Measurements from ENCODE around the gene SWT1. TPM values are rescaled to one million over a fixed set of nuclear protein-coding genes. Genes with fewer than 3 reads are reported as not detected.
"Not testable (repeated sequence)": the region's sequence is repeated elsewhere in the genome, so short reads cannot be mapped to it uniquely, and the experiment has no call there.

Gene SWT1
- total RNA-seq, 1 experiment from 2014 or later: 2.7 TPM

GRCh38 chr1:185317886-185318310, 160.9 kb downstream of the SWT1 start:
- POLR2A ChIA-PET: interaction anchor here (0.7 kb wide), 2 partner anchors 339 to 354 kb away, joined by 3 to 4 read pairs; no protein-coding TSS in a partner anchor

GRCh38 chr1:185318431-185319138, 161.6 kb downstream of the SWT1 start:
- no peaks in the 10 kb centered on the region for H3K9me3 Mint-ChIP-seq (ENCODE audit: unreplicated experiment)
- Histone ChIP-seq H3K4me3 (ENCODE audit: low read depth, low read length) (peak overlapping the region; percentile 66), H3K4me1 (peaks cover 20% of the 10 kb centered on the region; the same call in 1 of the 2 replicates), H3K36me3 (ENCODE audit: control insufficient read depth, insufficient read depth, low read length) (no peaks in the 10 kb centered on the region), H3K27me3 (replicated peaks; ENCODE audit: control insufficient read depth, insufficient read depth, low read length) (no peaks in the 10 kb centered on the region), H3K9me3 (no peaks in the 10 kb centered on the region)
- POLR2A ChIA-PET: interaction anchor here (0.7 kb wide), 1 partner anchor 353 kb away, joined by 4 read pairs; no protein-coding TSS in a partner anchor
- no TSS peak for BruUV-seq (replicated peaks)
- H3K36me3 Mint-ChIP-seq (ENCODE audit: insufficient read depth, unreplicated experiment): peaks cover 25% of the 10 kb centered on the region
- no peak for DNase-seq
- intact Hi-C loops (cut with micrococcal nuclease; ENCODE audit: unreplicated experiment): loop anchor here (1.0 to 10.0 kb wide), 3 partner anchors 84 to 242 kb away; no protein-coding TSS in a partner anchor
- CTCF ChIA-PET: interaction anchor here (1.0 to 2.4 kb wide), 5 partner anchors 224 to 362 kb away, joined by 3 to 16 read pairs (median 8); no protein-coding TSS in a partner anchor
- H3K27ac Mint-ChIP-seq (ENCODE audit: unreplicated experiment): peak overlapping the region; percentile 98
- peak overlapping the region; percentile 93 for H3K4me3 Mint-ChIP-seq (ENCODE audit: unreplicated experiment)
- H3K27me3 Mint-ChIP-seq (ENCODE audit: insufficient read depth, unreplicated experiment): no peaks in the 10 kb centered on the region
- no peak for TF ChIP-seq CTCF (IDR thresholded peaks at IDR 0.05; ENCODE audit: insufficient read depth in 1 of 2, low read depth in 1 of 2, low read length in 1 of 2, severe bottlenecking in 1 of 2, unreplicated experiment in 1 of 2)
- peaks cover 10% of the 10 kb centered on the region for H3K4me1 Mint-ChIP-seq (ENCODE audit: low read depth, unreplicated experiment)

More at GRCh38 chr1:185317886-185318310, 160.9 kb downstream of the SWT1 start:
- H3K36me3 ChIP-seq (ENCODE audit: control insufficient read depth, insufficient read depth, low read length): no peaks in the 10 kb centered on the region
- Mint-ChIP-seq H3K4me3 (ENCODE audit: unreplicated experiment) (peak overlapping the region; percentile 93), H3K9me3 (ENCODE audit: unreplicated experiment) (no peaks in the 10 kb centered on the region), H3K36me3 (ENCODE audit: insufficient read depth, unreplicated experiment) (peaks cover 25% of the 10 kb centered on the region), H3K27me3 (ENCODE audit: insufficient read depth, unreplicated experiment) (no peaks in the 10 kb centered on the region), H3K4me1 (ENCODE audit: low read depth, unreplicated experiment) (peaks cover 10% of the 10 kb centered on the region), H3K27ac (ENCODE audit: unreplicated experiment) (peak overlapping the region; percentile 98)
- peak overlapping the region; percentile 66 for H3K4me3 ChIP-seq (ENCODE audit: low read depth, low read length)
- TF ChIP-seq CTCF (IDR thresholded peaks at IDR 0.05; ENCODE audit: insufficient read depth in 1 of 2, low read depth in 1 of 2, low read length in 1 of 2, severe bottlenecking in 1 of 2, unreplicated experiment in 1 of 2): no peak
- peak; percentile 63 to 64 for DNase-seq
- peaks cover 21% of the 10 kb centered on the region; the same call in 1 of the 2 replicates for H3K4me1 ChIP-seq
- BruUV-seq (replicated peaks): TSS peak; percentile 89
- CTCF ChIA-PET: interaction anchor here (1.3 to 2.4 kb wide), 8 partner anchors 24 to 362 kb away, joined by 3 to 17 read pairs (median 11); no protein-coding TSS in a partner anchor
- H3K9me3 ChIP-seq: no peaks in the 10 kb centered on the region
- intact Hi-C loops (cut with micrococcal nuclease; ENCODE audit: unreplicated experiment): loop anchor here (1.0 to 10.0 kb wide), 9 partner anchors 84 to 363 kb away; partner anchors contain the start of genes SWT1 and TRMT1L
- no peaks in the 10 kb centered on the region for H3K27me3 ChIP-seq (replicated peaks; ENCODE audit: control insufficient read depth, insufficient read depth, low read length)

GRCh38 chr1:185319139-185319475, 162.1 kb downstream of the SWT1 start:
- POLR2A ChIA-PET: no interaction called here
- intact Hi-C loops (cut with micrococcal nuclease; ENCODE audit: unreplicated experiment): loop anchor here (5.0 to 10.0 kb wide), 2 partner anchors 83 to 114 kb away; no protein-coding TSS in a partner anchor
- no peaks in the 10 kb centered on the region for H3K9me3 ChIP-seq
- Mint-ChIP-seq H3K27me3 (ENCODE audit: insufficient read depth, unreplicated experiment) (no peaks in the 10 kb centered on the region), H3K9me3 (ENCODE audit: unreplicated experiment) (no peaks in the 10 kb centered on the region), H3K4me3 (ENCODE audit: unreplicated experiment) (peak overlapping the region; percentile 93), H3K27ac (ENCODE audit: unreplicated experiment) (no peak overlapping the region), H3K4me1 (ENCODE audit: low read depth, unreplicated experiment) (peaks cover 9% of the 10 kb centered on the region), H3K36me3 (ENCODE audit: insufficient read depth, unreplicated experiment) (peaks cover 25% of the 10 kb centered on the region)
- CTCF ChIA-PET: interaction anchor here (1.0 kb wide), 1 partner anchor 362 kb away, joined by 3 read pairs; no protein-coding TSS in a partner anchor
- no peak overlapping the region for H3K4me3 ChIP-seq (ENCODE audit: low read depth, low read length)
- DNase-seq: no peak
- TF ChIP-seq CTCF (IDR thresholded peaks at IDR 0.05; ENCODE audit: insufficient read depth in 1 of 2, low read depth in 1 of 2, low read length in 1 of 2, severe bottlenecking in 1 of 2, unreplicated experiment in 1 of 2): no peak
- H3K4me1 ChIP-seq: peaks cover 15% of the 10 kb centered on the region; the same call in 1 of the 2 replicates
- H3K27me3 ChIP-seq (replicated peaks; ENCODE audit: control insufficient read depth, insufficient read depth, low read length): no peaks in the 10 kb centered on the region
- no peaks in the 10 kb centered on the region for H3K36me3 ChIP-seq (ENCODE audit: control insufficient read depth, insufficient read depth, low read length)
- no TSS peak for BruUV-seq (replicated peaks)

- H3K27ac Mint-ChIP-seq (ENCODE audit: unreplicated experiment); H3K36me3 ChIP-seq (ENCODE audit: control insufficient read depth, insufficient read depth, low read length); BruUV-seq (replicated peaks); H3K4me3 Mint-ChIP-seq (ENCODE audit: unreplicated experiment); CTCF ChIA-PET; H3K9me3 ChIP-seq; H3K4me1 Mint-ChIP-seq (ENCODE audit: low read depth, unreplicated experiment); H3K9me3 Mint-ChIP-seq (ENCODE audit: unreplicated experiment); intact Hi-C loops (cut with micrococcal nuclease; ENCODE audit: unreplicated experiment); DNase-seq; H3K4me1 ChIP-seq; H3K4me3 ChIP-seq (ENCODE audit: low read depth, low read length); H3K27me3 Mint-ChIP-seq (ENCODE audit: insufficient read depth, unreplicated experiment); POLR2A ChIA-PET; H3K27me3 ChIP-seq (replicated peaks; ENCODE audit: control insufficient read depth, insufficient read depth, low read length): not testable (repeated sequence)
- H3K36me3 Mint-ChIP-seq (ENCODE audit: insufficient read depth, unreplicated experiment): peaks cover 19% of the 10 kb centered on the region
Measured at GRCh38 chr1:185321104-185321503, 164.1 kb downstream of the SWT1 start.

Data from Caco-2 (cell line).